CD4-positive, alpha-beta T cell treated with Interleukin-15 for 1 hour (primary cell): ENCODE measurements around the gene DOCK11.
A peak's percentile ranks its signal among the peaks of the same experiment; 100 is the strongest.

Experiments
- DNase-seq: peaks from one replicate; pipeline ENCODE4 v3.0.0-alpha.2; 2020

DOCK11 gene

DNA sequence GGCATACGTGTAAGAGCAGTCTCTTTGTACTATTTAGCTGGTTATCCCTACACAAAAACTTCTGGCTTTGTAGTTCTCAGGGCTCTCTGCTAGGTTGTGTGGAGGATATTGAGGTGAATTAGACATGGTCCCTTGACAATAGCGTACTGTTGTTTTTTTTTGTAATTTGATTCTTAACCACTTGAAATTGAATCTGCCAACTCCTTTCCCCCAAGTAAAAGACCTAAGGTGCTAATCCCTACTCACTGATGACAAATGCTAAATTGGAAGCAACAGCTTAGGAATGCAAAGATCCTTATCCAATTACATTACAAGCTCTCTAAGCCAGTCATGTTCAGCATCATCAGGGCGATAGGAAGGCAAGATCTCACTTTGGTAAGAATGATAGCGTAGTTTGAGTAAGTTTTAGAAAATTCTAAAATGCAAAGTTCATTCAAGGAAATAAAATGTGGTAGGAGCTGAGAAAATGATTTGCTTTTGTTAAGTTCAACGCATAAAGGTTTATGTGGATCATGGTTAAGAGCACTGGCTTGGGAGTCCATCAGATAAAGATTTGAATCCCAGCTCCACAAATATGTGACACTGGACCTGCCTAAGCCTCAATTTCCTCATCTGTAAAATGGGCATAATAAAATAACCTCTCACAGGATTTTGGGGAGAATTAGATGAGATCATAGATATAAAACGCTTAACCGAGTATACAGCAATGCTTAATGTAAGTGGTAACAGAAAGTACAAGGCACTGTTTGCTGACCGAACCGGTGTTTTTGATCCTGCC lies 39.3 kb downstream of the DOCK11 start:
- DNase-seq = no peak

GRCh38 chrX:118536204-118536603 lies 40.6 kb downstream of the DOCK11 start:
- DNase-seq = no peak

DNA sequence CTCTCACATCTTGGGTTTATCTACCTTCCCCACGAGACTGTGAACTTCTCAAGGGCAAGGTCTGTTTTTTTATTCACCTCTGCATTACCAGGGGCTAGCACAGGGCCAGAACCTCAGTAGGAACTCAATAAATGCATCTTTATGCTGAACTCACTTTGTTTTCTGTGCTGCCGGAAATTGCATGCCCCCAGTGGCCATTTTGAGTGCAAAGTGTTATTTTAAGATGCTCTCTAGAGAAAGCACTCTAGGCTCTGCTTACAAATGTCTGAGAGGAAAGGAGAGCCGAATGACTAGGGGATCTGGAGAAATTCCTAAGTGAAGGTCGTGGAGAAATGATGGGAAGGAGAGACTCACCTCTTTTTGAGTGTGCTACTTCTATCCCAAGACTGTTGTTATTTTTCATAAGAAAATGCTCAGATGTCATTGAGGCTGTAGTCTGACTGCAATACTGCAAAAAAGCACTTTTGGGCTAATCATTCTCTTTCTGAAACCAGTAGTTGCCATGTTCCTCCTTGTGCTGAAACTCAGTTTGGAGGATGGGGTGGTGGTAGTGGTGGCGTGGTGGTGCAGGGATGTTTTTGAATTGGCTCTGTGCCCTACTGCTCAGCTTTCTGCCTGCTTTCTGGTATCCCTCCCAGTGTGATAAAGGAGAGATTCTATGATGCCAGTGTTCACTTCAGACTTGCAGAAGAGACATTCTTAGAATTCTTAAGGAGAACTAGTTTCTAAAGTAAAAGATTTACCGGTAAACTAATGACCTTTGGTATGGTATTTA lies 41.3 kb downstream of the DOCK11 start:
- peak; percentile 47 for DNase-seq

- DNase-seq = no peak
Measured at GRCh38 chrX:118538386-118538785, 42.8 kb downstream of the DOCK11 start.

DNA sequence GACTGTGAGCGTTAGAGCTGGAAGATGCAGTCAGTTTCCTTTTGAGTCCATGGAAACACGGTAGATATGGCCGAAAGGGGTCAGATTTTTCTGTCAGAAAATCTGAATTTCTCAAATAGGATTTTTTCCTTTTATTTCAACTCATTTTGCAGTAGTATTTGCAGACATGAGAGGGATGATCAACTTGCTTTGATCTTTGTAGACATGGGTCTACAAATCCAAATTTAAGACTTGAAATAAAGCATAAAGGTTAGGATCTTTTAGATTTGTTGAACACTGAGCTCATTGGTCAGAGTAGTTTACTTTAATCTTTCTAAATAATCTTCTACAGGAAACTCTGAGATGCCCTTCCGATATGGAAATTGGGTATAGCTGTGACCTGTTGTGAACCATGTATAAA lies 44.7 kb downstream of the DOCK11 start:
- DNase-seq = no peak

GRCh38 chrX:118541482-118541881 lies 45.9 kb downstream of the DOCK11 start:
- no peak for DNase-seq

DNA sequence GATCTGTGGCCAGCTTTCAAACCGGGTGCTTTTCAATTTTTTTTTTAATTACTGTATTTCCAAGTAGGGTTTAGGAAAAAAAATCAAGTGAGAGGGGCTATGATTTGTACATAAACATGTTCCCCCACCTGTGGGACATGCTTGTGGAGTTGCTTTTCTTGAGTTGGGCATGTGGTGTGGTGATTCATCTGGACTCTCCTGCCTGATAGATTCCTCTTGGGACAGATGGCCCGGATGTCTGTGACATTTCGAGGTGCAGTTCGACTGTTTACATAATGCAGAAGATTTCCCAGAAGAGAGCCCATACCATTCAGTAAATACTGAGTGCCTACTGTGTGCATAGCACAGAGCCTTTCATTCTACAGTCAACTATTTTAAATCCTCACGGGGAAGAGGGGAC lies 49.9 kb downstream of the DOCK11 start:
- DNase-seq = no peak

GRCh38 chrX:118548841-118549240 lies 53.2 kb downstream of the DOCK11 start:
- DNase-seq = no peak

DNA sequence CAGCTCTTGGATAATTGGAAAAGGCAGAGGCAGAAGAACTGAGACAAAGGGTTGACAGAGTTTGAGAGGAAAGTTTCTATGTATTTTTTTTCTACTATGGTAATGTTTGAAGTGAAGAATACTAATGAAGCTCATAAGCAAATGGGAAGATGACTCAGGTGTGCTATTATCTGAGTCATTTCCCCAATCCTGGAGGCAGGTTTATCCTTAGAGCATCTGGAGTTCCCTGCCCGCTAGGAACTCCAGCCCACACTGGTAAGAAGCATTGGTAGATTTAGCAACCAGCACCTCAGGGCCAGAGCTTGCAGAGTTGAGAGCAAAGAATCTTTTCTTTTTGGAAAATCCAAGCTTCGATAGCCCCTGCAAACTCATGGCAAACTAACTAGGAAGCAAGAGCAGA lies 55.2 kb downstream of the DOCK11 start:
- DNase-seq = no peak

DNA sequence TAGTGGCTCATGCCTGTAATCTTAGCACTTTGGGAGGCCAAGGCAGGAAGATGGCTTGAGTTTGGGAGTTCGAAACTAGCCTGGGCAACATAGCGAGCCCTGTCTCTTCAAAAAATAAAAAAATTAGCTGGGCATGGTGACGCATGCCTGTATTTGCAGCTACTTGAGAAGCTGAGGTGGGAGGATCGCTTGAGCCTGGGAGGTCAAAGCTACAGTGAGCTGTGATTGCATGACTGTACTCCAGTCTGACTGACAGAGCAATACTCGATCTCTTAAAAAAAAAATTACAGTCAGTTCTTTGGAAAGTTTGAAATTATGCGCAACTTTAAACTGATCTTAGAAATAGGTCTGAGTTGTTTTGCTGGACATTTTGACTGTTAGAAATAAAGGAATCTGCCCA lies 55.8 kb downstream of the DOCK11 start:
- no peak for DNase-seq

DNA sequence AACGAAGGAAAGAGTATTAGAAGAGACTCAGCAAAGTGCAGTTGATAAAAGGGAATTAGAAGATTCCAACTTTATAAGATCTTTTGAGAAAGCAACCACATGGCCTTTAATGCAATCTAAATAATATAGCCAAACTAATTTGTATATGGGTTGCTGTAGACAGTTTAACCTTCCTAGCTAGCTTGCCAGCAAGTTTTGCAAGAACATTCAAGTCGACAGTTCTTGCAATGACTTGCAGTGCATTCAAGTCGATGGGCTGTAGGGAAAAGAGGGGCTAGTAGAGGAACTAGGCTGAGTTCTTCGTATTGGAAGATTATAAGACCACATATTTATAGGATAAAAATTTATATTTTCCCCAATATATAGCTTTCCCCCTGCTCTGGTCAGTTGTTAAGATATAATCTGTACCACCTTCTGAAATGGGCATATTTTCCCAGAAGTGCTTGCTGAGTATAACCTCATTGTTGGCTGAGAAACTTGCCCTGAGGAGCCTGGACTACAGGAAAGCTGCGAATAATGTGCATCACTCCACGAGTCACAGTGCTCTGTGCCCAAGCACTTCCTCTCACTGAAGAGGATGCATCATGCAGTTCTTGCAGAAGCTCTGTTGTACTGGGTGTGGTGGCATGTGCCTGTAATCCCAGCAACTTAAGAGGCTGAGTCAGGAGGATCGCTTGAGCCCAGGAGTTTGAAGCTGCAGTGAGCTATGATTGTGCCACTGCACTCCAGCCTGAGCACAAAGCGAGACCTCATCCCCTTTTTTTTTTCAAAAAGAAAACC lies 56.7 kb downstream of the DOCK11 start:
- DNase-seq = peak; percentile 25

- DNase-seq = no peak
Measured at GRCh38 chrX:118553042-118553710, 57.6 kb downstream of the DOCK11 start.

DNA sequence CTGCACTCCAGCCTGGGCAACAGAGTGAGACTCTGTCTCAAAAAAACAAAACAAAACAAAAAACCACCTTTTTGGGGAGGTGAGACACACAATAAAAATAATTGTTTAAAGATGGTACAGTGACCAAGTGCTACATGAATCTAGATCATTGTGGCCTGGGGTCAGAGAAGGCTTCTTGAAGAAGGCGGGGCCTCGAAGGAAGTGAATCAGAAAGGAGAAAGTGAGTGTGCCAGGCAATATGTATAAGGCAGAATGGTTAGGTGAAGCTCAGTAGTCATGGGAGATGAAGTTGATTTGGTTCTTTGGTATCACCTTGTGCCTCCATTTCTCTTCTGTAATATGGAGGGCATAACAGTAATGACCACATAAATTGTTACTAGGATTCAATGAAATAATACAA lies 58.9 kb downstream of the DOCK11 start:
- DNase-seq = no peak

GRCh38 chrX:118558926-118559325 lies 63.3 kb downstream of the DOCK11 start:
- DNase-seq = no peak

GRCh38 chrX:118560489-118560888 lies 64.9 kb downstream of the DOCK11 start:
- no peak for DNase-seq

DNA sequence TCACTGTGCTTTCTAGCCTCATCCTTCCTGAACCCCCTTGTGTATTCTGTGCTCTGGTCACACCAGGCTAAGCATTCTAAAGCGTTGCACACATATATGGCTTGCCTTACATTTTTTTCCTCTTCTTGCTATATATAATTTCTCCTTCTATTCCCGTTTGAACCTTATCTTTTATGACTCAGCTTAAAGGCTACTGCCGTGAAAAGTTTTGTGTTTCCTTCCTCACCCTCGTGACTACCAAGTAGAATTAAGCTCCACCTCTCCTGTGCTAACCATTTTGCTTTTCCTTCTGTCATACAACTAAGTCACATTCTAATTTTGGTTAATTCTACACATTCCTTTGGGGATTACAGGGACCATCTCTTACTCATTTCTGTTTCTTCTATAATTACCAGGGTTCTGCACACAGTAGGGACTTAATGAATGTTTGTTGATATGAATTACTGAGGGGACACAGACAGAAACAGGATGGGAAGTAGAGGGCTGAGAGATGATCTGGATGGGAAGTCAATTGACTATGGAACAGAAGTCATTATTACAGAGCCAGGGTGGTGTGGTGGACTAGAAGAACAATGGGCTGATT lies 67.1 kb downstream of the DOCK11 start:
- no peak for DNase-seq

DNA sequence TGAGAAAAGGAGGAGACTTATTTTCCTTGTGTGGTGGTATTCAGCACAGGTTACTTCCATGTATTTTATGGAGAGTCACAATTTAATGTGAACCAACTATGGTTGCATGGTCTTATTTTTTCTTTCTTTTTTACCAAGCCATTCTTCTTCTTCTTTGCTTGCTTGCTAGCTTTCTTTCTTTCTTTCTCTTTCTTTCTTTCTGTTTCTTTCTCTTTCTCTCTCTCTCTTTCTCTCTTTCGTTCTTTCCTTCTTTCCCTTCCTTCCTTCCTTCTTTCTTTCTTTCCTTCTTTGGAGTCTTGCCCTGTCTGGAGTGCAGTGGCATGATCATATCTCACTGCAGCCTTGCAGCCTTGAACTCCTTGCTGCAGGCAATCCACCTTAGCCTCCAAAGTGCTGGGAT lies 68.9 kb downstream of the DOCK11 start:
- no peak for DNase-seq

GRCh38 chrX:118565853-118566252 lies 70.2 kb downstream of the DOCK11 start:
- no peak for DNase-seq

- DNase-seq = no peak
Measured at GRCh38 chrX:118566359-118566758, 70.7 kb downstream of the DOCK11 start.

DNA sequence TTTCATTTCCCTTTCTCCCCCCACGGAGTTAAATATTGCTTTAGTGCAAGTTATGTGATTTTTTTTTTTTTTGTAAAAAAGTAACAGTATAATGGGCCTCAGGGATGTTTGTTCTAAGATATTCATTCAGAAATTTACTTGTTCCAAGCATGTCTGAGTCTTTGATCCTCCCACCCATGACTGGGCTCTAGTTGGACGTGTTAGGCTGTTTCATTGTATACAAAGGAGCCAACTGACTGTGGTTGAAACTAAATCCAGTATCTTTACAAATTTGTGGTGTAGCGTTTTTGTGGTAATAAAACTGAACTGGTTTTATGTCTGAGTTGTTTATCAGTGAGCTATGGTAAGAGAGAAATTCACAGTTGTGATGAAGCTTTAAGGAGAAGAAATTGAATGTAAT lies 74.1 kb downstream of the DOCK11 start:
- DNase-seq = no peak

GRCh38 chrX:118570209-118570608 lies 74.6 kb downstream of the DOCK11 start:
- no peak for DNase-seq

DNA sequence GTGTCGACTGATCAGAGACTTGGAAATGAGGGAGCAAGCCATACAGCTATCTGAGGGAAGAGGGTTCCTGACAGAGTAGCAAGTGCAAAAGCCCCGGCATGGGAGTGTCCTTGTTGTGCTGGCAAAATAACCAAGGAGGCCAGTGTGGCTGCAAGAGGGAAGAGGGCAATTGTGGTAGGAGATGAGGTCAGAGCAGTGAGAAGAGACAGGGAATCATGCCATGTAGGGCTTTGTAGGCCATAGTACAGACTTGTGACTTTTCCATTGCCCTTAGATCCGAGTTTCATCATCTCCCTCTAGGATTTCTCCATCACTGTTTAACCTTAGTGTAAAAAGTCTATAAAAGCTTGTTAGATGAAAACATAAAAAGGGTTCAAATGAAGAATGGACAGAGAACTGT lies 76.2 kb downstream of the DOCK11 start:
- no peak for DNase-seq

GRCh38 chrX:118574666-118575065 lies 79.1 kb downstream of the DOCK11 start:
- no peak for DNase-seq
